ENCODE data around the gene GEMIN7.

DNA sequence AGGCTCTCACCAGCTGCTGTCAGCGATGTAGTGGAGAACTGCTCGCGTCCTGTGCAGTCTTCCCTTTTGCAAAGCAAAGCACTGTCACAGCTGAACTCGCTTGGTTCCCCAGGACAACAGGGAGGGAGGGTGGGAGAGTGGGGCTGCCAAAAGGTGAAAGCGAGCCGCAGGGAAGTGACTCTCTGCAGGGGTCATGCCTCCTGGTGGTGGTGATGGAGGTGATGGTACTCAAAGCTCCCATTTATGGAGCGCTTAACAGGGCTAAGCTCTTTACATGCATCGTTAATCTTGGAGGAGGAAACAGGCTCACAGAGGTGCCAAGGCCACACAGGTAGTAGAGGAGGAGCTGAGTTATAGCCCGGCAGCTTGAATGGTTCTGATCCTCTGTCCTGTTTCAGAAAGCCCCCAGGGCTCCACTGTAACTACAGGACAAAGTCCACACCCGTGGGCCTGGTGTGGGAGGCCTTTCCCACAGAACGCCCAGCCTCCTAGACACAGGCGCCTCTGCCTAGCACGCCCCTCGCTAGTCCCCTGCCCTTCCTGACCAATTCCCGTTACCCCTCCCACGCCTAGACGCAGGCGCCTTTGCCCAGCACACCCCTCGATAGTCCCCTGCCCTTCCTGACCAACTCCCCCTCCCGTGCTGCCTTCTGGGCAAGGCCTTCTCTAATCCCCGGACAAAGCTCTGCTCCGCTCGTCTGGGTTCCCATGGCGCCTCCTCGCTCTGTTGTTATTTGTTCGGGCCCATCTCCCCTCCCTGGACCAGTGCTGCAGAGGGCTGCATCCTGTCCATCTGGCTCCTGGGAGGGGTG lies 24.7 kb downstream of the GEMIN7 start:
- TF ChIP-seq, protein P1, sequence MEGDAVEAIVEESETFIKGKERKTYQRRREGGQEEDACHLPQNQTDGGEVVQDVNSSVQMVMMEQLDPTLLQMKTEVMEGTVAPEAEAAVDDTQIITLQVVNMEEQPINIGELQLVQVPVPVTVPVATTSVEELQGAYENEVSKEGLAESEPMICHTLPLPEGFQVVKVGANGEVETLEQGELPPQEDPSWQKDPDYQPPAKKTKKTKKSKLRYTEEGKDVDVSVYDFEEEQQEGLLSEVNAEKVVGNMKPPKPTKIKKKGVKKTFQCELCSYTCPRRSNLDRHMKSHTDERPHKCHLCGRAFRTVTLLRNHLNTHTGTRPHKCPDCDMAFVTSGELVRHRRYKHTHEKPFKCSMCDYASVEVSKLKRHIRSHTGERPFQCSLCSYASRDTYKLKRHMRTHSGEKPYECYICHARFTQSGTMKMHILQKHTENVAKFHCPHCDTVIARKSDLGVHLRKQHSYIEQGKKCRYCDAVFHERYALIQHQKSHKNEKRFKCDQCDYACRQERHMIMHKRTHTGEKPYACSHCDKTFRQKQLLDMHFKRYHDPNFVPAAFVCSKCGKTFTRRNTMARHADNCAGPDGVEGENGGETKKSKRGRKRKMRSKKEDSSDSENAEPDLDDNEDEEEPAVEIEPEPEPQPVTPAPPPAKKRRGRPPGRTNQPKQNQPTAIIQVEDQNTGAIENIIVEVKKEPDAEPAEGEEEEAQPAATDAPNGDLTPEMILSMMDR (conservative IDR thresholded peaks at IDR 0.05; ENCODE audit: low read depth, low read length), result no peak
- no peak for TF ChIP-seq EZH2 (IDR thresholded peaks at IDR 0.05; ENCODE audit: borderline replicate concordance, low read depth, low read length, poor library complexity, severe bottlenecking)

Measured in A673 (cell line).